SK-N-SH (cell line): ENCODE data around the gene DGKH. TPM values are rescaled to one million over a fixed set of nuclear protein-coding genes. Genes with fewer than 3 reads are reported as not detected.

Source experiments
- CTCF ChIA-PET: fragments of 300-600, 350-600 bp; formaldehyde crosslinking; extraction: SDS; loops from one replicate; lab custom pipeline; 2021; lab: Yijun Ruan, JAX
- POLR2A ChIA-PET: fragments of 350-600 bp; sonication (Branson Sonifier 250); formaldehyde crosslinking; extraction: SDS; loops from one replicate; lab custom pipeline; 2020; ENCODE audit warnings: antibody characterized with exemption, inconsistent platforms; lab: Yijun Ruan, JAX
- DNase-seq: peaks from one replicate; pipeline ENCODE4 v3.0.0; 2012
- H2AFZ ChIP-seq: fragments of 200-600 bp; sonication (generic); 2 replicates; pipeline ENCODE4 v1.8.1; 2016; ENCODE audit warnings: antibody characterized with exemption, mild to moderate bottlenecking, low read depth
- H3F3A ChIP-seq: fragments of 200-600 bp; sonication (generic); replicated peaks from 2 replicates; pipeline ENCODE3; 2016; ENCODE audit warnings: antibody characterized with exemption, mild to moderate bottlenecking; ENCODE audit not compliant: insufficient read depth
- H3K27ac ChIP-seq, 2 experiments: fragments of 200-500 bp in 1 of 2; fragments of 200-600 bp in 1 of 2; sonication (Bioruptor generic) in 1 of 2; sonication (generic), shearing (Covaris generic) in 1 of 2; 2 replicates each; pipeline versions ENCODE4 v1.5.1 to v1.6.1; 2014 to 2016; ENCODE audit warnings: low read depth in 2 of 2, inconsistent platforms in 1 of 2, low read length in 1 of 2, mild to moderate bottlenecking in 1 of 2, mixed read lengths in 1 of 2
- H3K27me3 ChIP-seq: fragments of 200-600 bp; sonication (generic), shearing (Covaris generic); 2 replicates; pipeline ENCODE4 v1.6.1; 2016; ENCODE audit warnings: mixed run types; ENCODE audit not compliant: insufficient read depth
- H3K36me3 ChIP-seq, 2 experiments: fragments of 200-500 bp in 1 of 2; fragments of 200-600 bp in 1 of 2; sonication (Bioruptor generic) in 1 of 2; sonication (generic) in 1 of 2; replicated peaks in 1 of 2; 2 replicates each; pipeline versions ENCODE3 to v1.5.1; 2014 to 2016; ENCODE audit warnings: low read length in 1 of 2, mild to moderate bottlenecking in 1 of 2; ENCODE audit not compliant: insufficient read depth in 2 of 2, control insufficient read depth in 1 of 2
- H3K4me1 ChIP-seq, 2 experiments: fragments of 200-500 bp in 1 of 2; fragments of 200-600 bp in 1 of 2; sonication (Bioruptor generic) in 1 of 2; sonication (generic), shearing (Covaris generic) in 1 of 2; 2 replicates each; pipeline versions ENCODE4 v1.5.1 to v1.6.1; 2014 to 2016; ENCODE audit warnings: low read depth in 1 of 2, low read length in 1 of 2, mixed run types in 1 of 2; ENCODE audit not compliant: insufficient read depth in 2 of 2, control insufficient read depth in 1 of 2
- H3K4me2 ChIP-seq: fragments of 200-600 bp; sonication (generic), shearing (Covaris generic); 2 replicates; pipeline ENCODE4 v1.6.1; 2017; ENCODE audit warnings: mixed run types
- H3K4me3 ChIP-seq, 2 experiments: fragments of 200-500 bp in 1 of 2; fragments of 200-600 bp in 1 of 2; sonication (Bioruptor generic) in 1 of 2; sonication (generic), shearing (Covaris generic) in 1 of 2; 2 replicates each; pipeline versions ENCODE4 v1.5.1 to v1.8.1; 2014 to 2016; ENCODE audit warnings: low read depth in 2 of 2, inconsistent platforms in 1 of 2, low read length in 1 of 2, mild to moderate bottlenecking in 1 of 2, mixed read lengths in 1 of 2, moderate library complexity in 1 of 2
- H3K79me2 ChIP-seq: fragments of 200-600 bp; sonication (generic); 2 replicates; pipeline ENCODE4 v1.8.1; 2017; ENCODE audit warnings: mild to moderate bottlenecking; ENCODE audit not compliant: insufficient read depth
- H3K9ac ChIP-seq: fragments of 200-600 bp; sonication (generic); 2 replicates; pipeline ENCODE4 v1.6.1; 2017; ENCODE audit warnings: mixed run types
- H3K9me2 ChIP-seq: fragments of 200-600 bp; sonication (generic); 2 replicates; pipeline ENCODE4 v1.6.1; 2017; ENCODE audit warnings: mixed run types
- H3K9me3 ChIP-seq: fragments of 200-600 bp; sonication (generic); 2 replicates; pipeline ENCODE4 v1.6.1; 2017; ENCODE audit warnings: mixed run types, mild to moderate bottlenecking, moderate library complexity
- H4K20me1 ChIP-seq: fragments of 200-600 bp; sonication (generic); 2 replicates; pipeline ENCODE4 v1.6.1; 2017; ENCODE audit warnings: mild to moderate bottlenecking, mixed run types; ENCODE audit not compliant: insufficient read depth
- CHD2 ChIP-seq: fragments of 150-350 bp; IDR thresholded peaks from 2 replicates; pipeline ENCODE4 v1.6.1; 2018; ENCODE audit warnings: low read length; ENCODE audit not compliant: partially characterized antibody
- CTCF ChIP-seq: fragments of 200-600 bp; sonication (generic); IDR thresholded peaks from 2 replicates; pipeline ENCODE4 v1.6.1; 2017; ENCODE audit warnings: antibody characterized with exemption, mild to moderate bottlenecking, moderate library complexity
- EZH2phosphoT487 ChIP-seq: fragments of 200-600 bp; sonication (generic); IDR thresholded peaks from 2 replicates; pipeline ENCODE4 v1.6.1; 2017; ENCODE audit warnings: low read depth, mixed run types, mild to moderate bottlenecking, antibody characterized with exemption, moderate library complexity, borderline replicate concordance
- FOXJ3 ChIP-seq: sonication (generic); formaldehyde crosslinking; IDR thresholded peaks from 2 replicates; pipeline ENCODE4 v1.5.1; 2020; ENCODE audit warnings: mild to moderate bottlenecking, missing genetic modification reagents
- FOXM1 ChIP-seq: IDR thresholded peaks from 2 replicates; pipeline ENCODE4 v1.4.0; 2012; ENCODE audit warnings: low read depth, mild to moderate bottlenecking
- GATA2 ChIP-seq: sonication (generic); formaldehyde crosslinking; IDR thresholded peaks from 2 replicates; pipeline ENCODE4 v1.5.0; 2020; ENCODE audit warnings: mild to moderate bottlenecking, missing genetic modification reagents
- JUND ChIP-seq: IDR thresholded peaks from 2 replicates; pipeline ENCODE4 v1.4.0; 2012
- MAX ChIP-seq: IDR thresholded peaks from 2 replicates; pipeline ENCODE4 v1.4.0; 2012; ENCODE audit warnings: low read depth
- MEF2A ChIP-seq: IDR thresholded peaks from 2 replicates; pipeline ENCODE4 v1.4.0; 2012; ENCODE audit warnings: low read depth, borderline replicate concordance
- MXI1 ChIP-seq: IDR thresholded peaks from 2 replicates; pipeline ENCODE4 v1.6.1; 2012; ENCODE audit warnings: mild to moderate bottlenecking, low read depth, low read length, improper control_type of control experiment
- NRF1 ChIP-seq: IDR thresholded peaks from 2 replicates; pipeline ENCODE4 v1.6.1; 2012; ENCODE audit warnings: low read depth, mild to moderate bottlenecking, low read length
- PBX3 ChIP-seq: IDR thresholded peaks from 2 replicates; pipeline ENCODE4; 2012
- POLR2AphosphoS5 ChIP-seq: IDR thresholded peaks from 2 replicates; pipeline ENCODE4 v1.6.1; 2012; ENCODE audit warnings: low read depth, low read length
- RAD21 ChIP-seq: IDR thresholded peaks from 2 replicates; pipeline ENCODE4 v1.6.1; 2012; ENCODE audit warnings: mild to moderate bottlenecking, low read length
- RFX5 ChIP-seq: IDR thresholded peaks from 2 replicates; pipeline ENCODE4 v1.6.1; 2012; ENCODE audit warnings: mild to moderate bottlenecking, improper control_type of control experiment, low read length
- TAF1 ChIP-seq: IDR thresholded peaks from 2 replicates; pipeline ENCODE4 v1.6.1; 2012; ENCODE audit warnings: low read depth, mild to moderate bottlenecking, low read length, moderate library complexity, borderline replicate concordance
- TCF12 ChIP-seq: IDR thresholded peaks from 2 replicates; pipeline ENCODE4 v1.4.0; 2012
- ZBTB33 ChIP-seq: IDR thresholded peaks from 2 replicates; pipeline ENCODE4 v1.4.0; 2012; ENCODE audit warnings: low read depth, borderline replicate concordance
- WGBS: methylation state at CpG from one replicate; pipeline ENCODE4 v1.1.6; 2017; ENCODE audit warnings: low lambda C conversion rate; 5-methylcytosine and 5-hydroxymethylcytosine counted together
- polyA plus RNA-seq, 3 experiments: library from polyadenylated mRNA; depleted of rRNA; stranded (reverse); fragments of >200 nt; gene quantifications; 2 replicates each; pipeline ENCODE4 v1.2.3, GENCODE V29; 2012

DGKH gene
- polyA plus RNA-seq, 1 of the 3 experiments (the other 2 are of a cell fraction), result 2.5 TPM

- Histone ChIP-seq H3K4me2 (peak overlapping the region; percentile 89), H3K9me2 (no peaks in the 10 kb centered on the region), H3F3A (peaks cover 15% of the 10 kb centered on the region), H2AFZ (peak overlapping the region; percentile 92), H3K9ac (peak overlapping the region; percentile 88), H3K36me3 (no peaks in the 10 kb centered on the region), H3K79me2 (peaks cover 48% of the 10 kb centered on the region), H4K20me1 (peaks cover 3% of the 10 kb centered on the region; the same call in 1 of the 2 replicates), H3K4me3 (peak overlapping the region; percentile 76 to 82), H3K27ac (peak overlapping the region; percentile 43 to 89), H3K4me1 (peaks cover 10 to 15% of the 10 kb centered on the region in 2 experiments; a peak in 3 of 4 replicates), H3K9me3 (no peaks in the 10 kb centered on the region), H3K27me3 (no peaks in the 10 kb centered on the region)
- ChIA-PET POLR2A (no interaction called here), CTCF (interaction anchor here (1.0 to 1.7 kb wide), 4 partner anchors 57 to 381 kb away, joined by 3 to 7 read pairs (median 4); no protein-coding TSS in a partner anchor)
- whole genome bisulfite sequencing, result under 1% methylated on average over 39 of the region's 91 CpGs
- TF ChIP-seq NRF1, result peak; percentile 83
- peak; percentile 41 for TF ChIP-seq CTCF
- peak; percentile 22; the same call in 1 of the 2 replicates for TF ChIP-seq POLR2AphosphoS5
- TF ChIP-seq TAF1, result peak; percentile 17
- TF ChIP-seq MAX, result peak; percentile 38; the same call in 1 of the 2 replicates
- TF ChIP-seq PBX3, result no peak
- TF ChIP-seq JUND, result no peak
- 0 out of 2 replicates have a peak, but pooled peaks have one; percentile 7 for TF ChIP-seq MXI1
- no peak for TF ChIP-seq TCF12
- DNase-seq, result peak; percentile 95
Measured at GRCh38 chr13:42048684-42049453, 421 bp downstream of the DGKH start.

GRCh38 chr13:42049454-42049813, 986 bp downstream of the DGKH start:
- Histone ChIP-seq H3K4me2 (peak overlapping the region; percentile 89), H3K9ac (peak overlapping the region; percentile 63; the same call in 1 of the 2 replicates), H3K9me3 (no peaks in the 10 kb centered on the region), H3K36me3 (no peaks in the 10 kb centered on the region), H3K4me1 (peaks cover 10 to 15% of the 10 kb centered on the region in 2 experiments; a peak in 3 of 4 replicates), H3K9me2 (no peaks in the 10 kb centered on the region), H3F3A (peaks cover 15% of the 10 kb centered on the region), H4K20me1 (peaks cover 3% of the 10 kb centered on the region; the same call in 1 of the 2 replicates), H3K27ac (peak overlapping the region; percentile 31 to 83; a peak in 3 of 4 replicates), H3K27me3 (no peaks in the 10 kb centered on the region), H3K79me2 (peaks cover 50% of the 10 kb centered on the region), H2AFZ (peak overlapping the region; percentile 92), H3K4me3 (peak overlapping the region; percentile 62 to 69)
- ChIA-PET POLR2A (no interaction called here), CTCF (interaction anchor here (1.0 kb wide), 1 partner anchor 381 kb away, joined by 3 read pairs; no protein-coding TSS in a partner anchor)
- TF ChIP-seq RAD21 (no peak), EZH2phosphoT487 (no peak), ZBTB33 (no peak), FOXJ3 (CRISPR knock-in tag) (no peak), MEF2A (no peak), GATA2 (CRISPR knock-in tag) (no peak), JUND (no peak), FOXM1 (no peak), POLR2AphosphoS5 (no peak), RFX5 (no peak), CHD2 (no peak)
- no peak for DNase-seq
- WGBS, result 35% methylated on average over 5 of the region's 11 CpGs
